HepG2 (cell line): Measurements from ENCODE around the gene DPEP3. TPM values are rescaled to one million over a fixed set of nuclear protein-coding genes. Genes with fewer than 3 reads are reported as not detected.

Experiments
- BCL3 ChIP-seq: sonication (generic); formaldehyde crosslinking; IDR thresholded peaks from 2 replicates; pipeline ENCODE4 v1.5.1; 2020; ENCODE audit warnings: mild to moderate bottlenecking, missing genetic modification reagents, moderate library complexity
- ETV5 ChIP-seq: IDR thresholded peaks from 2 replicates; pipeline ENCODE4 v1.6.1; 2018; ENCODE audit warnings: missing biosample characterization, missing genetic modification reagents, inconsistent platforms, borderline replicate concordance
- HOMEZ ChIP-seq: IDR thresholded peaks from 2 replicates; pipeline ENCODE4 v1.6.1; 2016; ENCODE audit warnings: low read depth
- SAP130 ChIP-seq: IDR thresholded peaks from 2 replicates; pipeline ENCODE4 v1.6.1; 2016; ENCODE audit warnings: low read depth
- SATB2 ChIP-seq: sonication (generic); formaldehyde crosslinking; IDR thresholded peaks from 2 replicates; pipeline ENCODE4 v1.5.0; 2020; ENCODE audit warnings: missing genetic modification reagents
- TFDP1 ChIP-seq: IDR thresholded peaks from 2 replicates; pipeline ENCODE4 v1.6.1; 2016; ENCODE audit warnings: missing compliant biosample characterization, missing genetic modification reagents, borderline replicate concordance
- THAP9 ChIP-seq: sonication (generic); formaldehyde crosslinking; IDR thresholded peaks from 2 replicates; pipeline ENCODE4; 2020; ENCODE audit warnings: missing genetic modification reagents, mild to moderate bottlenecking, borderline replicate concordance
- ZNF274 ChIP-seq: sonication (generic); formaldehyde crosslinking; IDR thresholded peaks from 2 replicates; pipeline ENCODE4 v1.5.1; 2020; ENCODE audit warnings: mild to moderate bottlenecking, missing genetic modification reagents
- ZSCAN21 ChIP-seq: sonication (generic); formaldehyde crosslinking; IDR thresholded peaks from 2 replicates; pipeline ENCODE4 v1.8.0; 2022; ENCODE audit warnings: mild to moderate bottlenecking, missing genetic modification reagents, moderate library complexity, borderline replicate concordance
- polyA plus RNA-seq, 8 experiments: library from polyadenylated mRNA; depleted of rRNA in 3 of 8; stranded (reverse) in 7 of 8; unstranded in 1 of 8; fragments of >200 nt; fragmentation: Illumina TruSeq in 4 of 8; extraction: Trizol in 4 of 8; gene quantifications; 2 replicates each; pipeline versions ENCODE4 v1.2.1 to v1.2.3, GENCODE V29; 2011 to 2016; ENCODE audit warnings: low read depth in 4 of 8, missing spikeins in 1 of 8, mixed read lengths in 1 of 8; ENCODE audit not compliant: insufficient read depth in 1 of 8
- total RNA-seq, 5 experiments: library from RNA; depleted of rRNA; stranded (reverse); fragments of >200 nt; fragmentation: Illumina TruSeq; extraction: Trizol; gene quantifications; 2 replicates each; pipeline ENCODE4 v1.2.3, GENCODE V29; 2016; ENCODE audit warnings: low read depth in 1 of 5
- TF ChIP-seq, protein P1 (sequence below): sonication (generic); formaldehyde crosslinking; IDR thresholded peaks from 2 replicates; pipeline ENCODE4 v1.4.0; 2020; ENCODE audit warnings: missing genetic modification reagents
- TF ChIP-seq, protein P2 (sequence below): sonication (generic); formaldehyde crosslinking; IDR thresholded peaks from 2 replicates; pipeline ENCODE4 v1.8.0; 2022; ENCODE audit warnings: mild to moderate bottlenecking, missing genetic modification reagents, moderate library complexity
- TF ChIP-seq, protein P3 (sequence below): sonication (generic); formaldehyde crosslinking; IDR thresholded peaks from 2 replicates; pipeline ENCODE4 v1.4.0; 2020; ENCODE audit warnings: missing genetic modification reagents, borderline replicate concordance

The DPEP3 gene
- total and polyA plus RNA-seq, 2 of the 13 experiments (the other 11 are each of a cell fraction or from before 2014, with no cell fraction given), result not detected

DNA sequence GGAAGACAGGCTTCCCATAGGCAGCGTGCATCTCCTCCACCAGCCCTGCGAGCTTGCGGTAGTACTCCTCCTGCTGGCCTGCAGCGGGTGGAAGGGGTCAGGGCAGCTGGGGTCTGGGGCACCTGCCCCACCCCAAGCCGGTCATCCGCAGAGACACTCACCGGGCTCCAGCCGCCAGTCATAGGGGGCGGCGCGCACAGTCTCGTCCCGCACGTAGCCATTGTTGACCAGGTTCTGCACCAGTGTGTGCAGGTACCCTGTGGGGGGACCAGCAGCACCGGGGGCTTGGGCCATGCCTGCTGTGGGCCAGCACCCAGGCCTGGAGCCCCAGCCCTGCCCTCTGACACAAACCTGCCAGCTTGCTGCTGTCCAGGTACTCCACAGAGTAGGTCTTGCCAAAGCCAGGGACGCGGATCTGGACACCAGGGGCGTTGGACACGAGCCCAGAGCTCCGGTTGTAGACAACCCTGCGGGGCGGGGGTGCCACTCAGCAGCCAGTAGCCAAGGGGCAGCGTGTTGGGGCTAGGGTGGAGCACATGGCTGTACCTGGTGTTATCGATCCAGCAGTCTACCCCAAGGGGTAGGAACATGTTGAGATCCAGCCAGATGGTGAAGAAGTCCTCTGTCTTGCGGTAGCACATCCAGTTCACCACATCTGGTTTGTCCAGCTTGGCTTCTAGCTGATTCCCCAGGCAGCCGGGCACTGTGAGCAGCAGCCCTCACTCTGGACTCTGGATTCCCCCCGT, 37.6 kb downstream of the DPEP3 start (continued):
- no peak for TF ChIP-seq HOMEZ (CRISPR knock-in tag)
- peak; percentile 58; the same call in 1 of the 2 replicates for TF ChIP-seq TFDP1 (CRISPR knock-in tag)
- TF ChIP-seq BCL3, result peak; percentile 81
- TF ChIP-seq, protein P1, sequence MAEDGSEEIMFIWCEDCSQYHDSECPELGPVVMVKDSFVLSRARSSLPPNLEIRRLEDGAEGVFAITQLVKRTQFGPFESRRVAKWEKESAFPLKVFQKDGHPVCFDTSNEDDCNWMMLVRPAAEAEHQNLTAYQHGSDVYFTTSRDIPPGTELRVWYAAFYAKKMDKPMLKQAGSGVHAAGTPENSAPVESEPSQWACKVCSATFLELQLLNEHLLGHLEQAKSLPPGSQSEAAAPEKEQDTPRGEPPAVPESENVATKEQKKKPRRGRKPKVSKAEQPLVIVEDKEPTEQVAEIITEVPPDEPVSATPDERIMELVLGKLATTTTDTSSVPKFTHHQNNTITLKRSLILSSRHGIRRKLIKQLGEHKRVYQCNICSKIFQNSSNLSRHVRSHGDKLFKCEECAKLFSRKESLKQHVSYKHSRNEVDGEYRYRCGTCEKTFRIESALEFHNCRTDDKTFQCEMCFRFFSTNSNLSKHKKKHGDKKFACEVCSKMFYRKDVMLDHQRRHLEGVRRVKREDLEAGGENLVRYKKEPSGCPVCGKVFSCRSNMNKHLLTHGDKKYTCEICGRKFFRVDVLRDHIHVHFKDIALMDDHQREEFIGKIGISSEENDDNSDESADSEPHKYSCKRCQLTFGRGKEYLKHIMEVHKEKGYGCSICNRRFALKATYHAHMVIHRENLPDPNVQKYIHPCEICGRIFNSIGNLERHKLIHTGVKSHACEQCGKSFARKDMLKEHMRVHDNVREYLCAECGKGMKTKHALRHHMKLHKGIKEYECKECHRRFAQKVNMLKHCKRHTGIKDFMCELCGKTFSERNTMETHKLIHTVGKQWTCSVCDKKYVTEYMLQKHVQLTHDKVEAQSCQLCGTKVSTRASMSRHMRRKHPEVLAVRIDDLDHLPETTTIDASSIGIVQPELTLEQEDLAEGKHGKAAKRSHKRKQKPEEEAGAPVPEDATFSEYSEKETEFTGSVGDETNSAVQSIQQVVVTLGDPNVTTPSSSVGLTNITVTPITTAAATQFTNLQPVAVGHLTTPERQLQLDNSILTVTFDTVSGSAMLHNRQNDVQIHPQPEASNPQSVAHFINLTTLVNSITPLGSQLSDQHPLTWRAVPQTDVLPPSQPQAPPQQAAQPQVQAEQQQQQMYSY, result no peak; the same call in 1 of the 2 replicates
- TF ChIP-seq, protein P2, sequence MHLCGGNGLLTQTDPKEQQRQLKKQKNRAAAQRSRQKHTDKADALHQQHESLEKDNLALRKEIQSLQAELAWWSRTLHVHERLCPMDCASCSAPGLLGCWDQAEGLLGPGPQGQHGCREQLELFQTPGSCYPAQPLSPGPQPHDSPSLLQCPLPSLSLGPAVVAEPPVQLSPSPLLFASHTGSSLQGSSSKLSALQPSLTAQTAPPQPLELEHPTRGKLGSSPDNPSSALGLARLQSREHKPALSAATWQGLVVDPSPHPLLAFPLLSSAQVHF (CRISPR knock-in tag), result peak; percentile 53; the same call in 1 of the 2 replicates
- TF ChIP-seq SATB2 (CRISPR knock-in tag), result no peak
- peak; percentile 25; the same call in 1 of the 2 replicates for TF ChIP-seq THAP9 (CRISPR knock-in tag)
- peak; percentile 50; the same call in 1 of the 2 replicates for TF ChIP-seq ZSCAN21
- TF ChIP-seq, protein P3, sequence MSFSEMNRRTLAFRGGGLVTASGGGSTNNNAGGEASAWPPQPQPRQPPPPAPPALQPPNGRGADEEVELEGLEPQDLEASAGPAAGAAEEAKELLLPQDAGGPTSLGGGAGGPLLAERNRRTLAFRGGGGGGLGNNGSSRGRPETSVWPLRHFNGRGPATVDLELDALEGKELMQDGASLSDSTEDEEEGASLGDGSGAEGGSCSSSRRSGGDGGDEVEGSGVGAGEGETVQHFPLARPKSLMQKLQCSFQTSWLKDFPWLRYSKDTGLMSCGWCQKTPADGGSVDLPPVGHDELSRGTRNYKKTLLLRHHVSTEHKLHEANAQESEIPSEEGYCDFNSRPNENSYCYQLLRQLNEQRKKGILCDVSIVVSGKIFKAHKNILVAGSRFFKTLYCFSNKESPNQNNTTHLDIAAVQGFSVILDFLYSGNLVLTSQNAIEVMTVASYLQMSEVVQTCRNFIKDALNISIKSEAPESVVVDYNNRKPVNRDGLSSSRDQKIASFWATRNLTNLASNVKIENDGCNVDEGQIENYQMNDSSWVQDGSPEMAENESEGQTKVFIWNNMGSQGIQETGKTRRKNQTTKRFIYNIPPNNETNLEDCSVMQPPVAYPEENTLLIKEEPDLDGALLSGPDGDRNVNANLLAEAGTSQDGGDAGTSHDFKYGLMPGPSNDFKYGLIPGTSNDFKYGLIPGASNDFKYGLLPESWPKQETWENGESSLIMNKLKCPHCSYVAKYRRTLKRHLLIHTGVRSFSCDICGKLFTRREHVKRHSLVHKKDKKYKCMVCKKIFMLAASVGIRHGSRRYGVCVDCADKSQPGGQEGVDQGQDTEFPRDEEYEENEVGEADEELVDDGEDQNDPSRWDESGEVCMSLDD (CRISPR knock-in tag), result peak; percentile 94; the same call in 1 of the 2 replicates
- TF ChIP-seq SAP130, result no peak
- TF ChIP-seq ETV5 (CRISPR knock-in tag), result peak; percentile 22; the same call in 1 of the 2 replicates
- TF ChIP-seq ZNF274 (CRISPR knock-in tag), result peak; percentile 19; the same call in 1 of the 2 replicates
